ENCODE measurements around the gene DICER1. TPM values are rescaled to one million over a fixed set of nuclear protein-coding genes. Genes with fewer than 3 reads are reported as not detected.

The DICER1 gene
- total and polyA plus RNA-seq, 12 donors = 7.1 to 81.5 (median 32.1) TPM

- peaks cover 0 to 3% (median 0%) of the 10 kb centered on the region in 3 donors for H3K9me3 ChIP-seq (replicated peaks in 1 of 3)
- H3K4me1 ChIP-seq (replicated peaks in 1 of 2) = peaks cover 14 to 50% of the 10 kb centered on the region in 2 donors
- no peaks in the 10 kb centered on the region for H3K27me3 ChIP-seq
- H3K27ac ChIP-seq = no peak overlapping the region
- TF ChIP-seq CTCF (IDR thresholded peaks at IDR 0.05) = no peak
- no peak for TF ChIP-seq POLR2A (IDR thresholded peaks at IDR 0.05)
- H3K4me3 ChIP-seq = no peak overlapping the region
- 95 to 98% (median 97%) methylated on average over 3 of the region's 3 CpGs for WGBS, 4 donors
- H3K36me3 ChIP-seq (replicated peaks in 1 of 2) = peaks cover 0 to 11% of the 10 kb centered on the region in 2 donors
- no peak for DNase-seq
- intact Hi-C loops (cut with DNase I) = no loop called here
Measured at GRCh38 chr14:95130549-95130948, 26.8 kb downstream of the DICER1 start.

- no peak for TF ChIP-seq CTCF (IDR thresholded peaks at IDR 0.05)
- no peak for TF ChIP-seq POLR2A (IDR thresholded peaks at IDR 0.05)
- peak overlapping the region in 1 of 5 donors; percentile 17 for H3K27ac ChIP-seq
- DNase-seq = no peak
- WGBS, 4 donors = 60 to 71% (median 66%) methylated on average over 4 of the region's 4 CpGs
- peaks cover 0 to 3% (median 0%) of the 10 kb centered on the region in 3 donors for H3K9me3 ChIP-seq (replicated peaks in 1 of 3)
- intact Hi-C loops (cut with DNase I) = no loop called here
- H3K36me3 ChIP-seq (replicated peaks in 1 of 2) = peaks cover 0 to 30% of the 10 kb centered on the region in 2 donors
- H3K27me3 ChIP-seq = no peaks in the 10 kb centered on the region
- H3K4me3 ChIP-seq = no peak overlapping the region
- H3K4me1 ChIP-seq (replicated peaks in 1 of 2) = peaks cover 14 to 36% of the 10 kb centered on the region in 2 donors
Measured at GRCh38 chr14:95128140-95128539, 29.2 kb downstream of the DICER1 start.

GRCh38 chr14:95127531-95127911 lies 29.8 kb downstream of the DICER1 start:
- no peak for DNase-seq
- TF ChIP-seq POLR2A (IDR thresholded peaks at IDR 0.05) (no peak), CTCF (IDR thresholded peaks at IDR 0.05) (no peak)
- Histone ChIP-seq H3K4me3 (no peak overlapping the region), H3K4me1 (replicated peaks in 1 of 2) (peaks cover 14 to 36% of the 10 kb centered on the region in 2 donors), H3K9me3 (replicated peaks in 1 of 3) (peaks cover 0 to 3% (median 0%) of the 10 kb centered on the region in 3 donors), H3K36me3 (replicated peaks in 1 of 2) (peaks cover 0 to 27% of the 10 kb centered on the region in 2 donors), H3K27me3 (no peaks in the 10 kb centered on the region), H3K27ac (peak overlapping the region in 1 of 5 donors; percentile 3)
- WGBS, 4 donors = 57 to 76% (median 66%) methylated on average over 4 of the region's 4 CpGs
- intact Hi-C loops (cut with DNase I) = no loop called here

- peaks cover 0 to 23% of the 10 kb centered on the region in 2 donors for H3K36me3 ChIP-seq (replicated peaks in 1 of 2)
- WGBS, 4 donors = 88 to 100% (median 97%) methylated on average over 1 of the region's 1 CpG
Measured at GRCh38 chr14:95126906-95127530, 30.3 kb downstream of the DICER1 start.

More at GRCh38 chr14:95126906-95127530, 30.3 kb downstream of the DICER1 start:
- Histone ChIP-seq H3K9me3 (replicated peaks in 1 of 3) (peaks cover 0 to 3% (median 0%) of the 10 kb centered on the region in 3 donors), H3K27me3 (no peaks in the 10 kb centered on the region), H3K27ac (peak overlapping the region in 1 of 5 donors; percentile 3), H3K4me3 (no peak overlapping the region), H3K4me1 (replicated peaks in 1 of 2) (peaks cover 14 to 36% of the 10 kb centered on the region in 2 donors)
- TF ChIP-seq CTCF (IDR thresholded peaks at IDR 0.05) = no peak
- no peak for TF ChIP-seq POLR2A (IDR thresholded peaks at IDR 0.05)
- no peak for DNase-seq
- intact Hi-C loops (cut with DNase I) = no loop called here

Data from adrenal gland (tissue), 12 donors.